ENCODE measurements around the gene CCL5. TPM values are rescaled to one million over a fixed set of nuclear protein-coding genes. Genes with fewer than 3 reads are reported as not detected.

The CCL5 gene
- total RNA-seq, 1 donor from 2014 or later, result not detected

- H3K27me3 ChIP-seq (ENCODE audit: control insufficient read depth, insufficient read depth, low read length), result no peaks in the 10 kb centered on the region
- H3K4me3 ChIP-seq (ENCODE audit: low read depth, low read length), result no peak overlapping the region
- DNase-seq (ENCODE audit: low read depth), result no peak
- H3K36me3 ChIP-seq (ENCODE audit: control insufficient read depth, insufficient read depth, low read length), result no peaks in the 10 kb centered on the region
- TF ChIP-seq, protein P1, sequence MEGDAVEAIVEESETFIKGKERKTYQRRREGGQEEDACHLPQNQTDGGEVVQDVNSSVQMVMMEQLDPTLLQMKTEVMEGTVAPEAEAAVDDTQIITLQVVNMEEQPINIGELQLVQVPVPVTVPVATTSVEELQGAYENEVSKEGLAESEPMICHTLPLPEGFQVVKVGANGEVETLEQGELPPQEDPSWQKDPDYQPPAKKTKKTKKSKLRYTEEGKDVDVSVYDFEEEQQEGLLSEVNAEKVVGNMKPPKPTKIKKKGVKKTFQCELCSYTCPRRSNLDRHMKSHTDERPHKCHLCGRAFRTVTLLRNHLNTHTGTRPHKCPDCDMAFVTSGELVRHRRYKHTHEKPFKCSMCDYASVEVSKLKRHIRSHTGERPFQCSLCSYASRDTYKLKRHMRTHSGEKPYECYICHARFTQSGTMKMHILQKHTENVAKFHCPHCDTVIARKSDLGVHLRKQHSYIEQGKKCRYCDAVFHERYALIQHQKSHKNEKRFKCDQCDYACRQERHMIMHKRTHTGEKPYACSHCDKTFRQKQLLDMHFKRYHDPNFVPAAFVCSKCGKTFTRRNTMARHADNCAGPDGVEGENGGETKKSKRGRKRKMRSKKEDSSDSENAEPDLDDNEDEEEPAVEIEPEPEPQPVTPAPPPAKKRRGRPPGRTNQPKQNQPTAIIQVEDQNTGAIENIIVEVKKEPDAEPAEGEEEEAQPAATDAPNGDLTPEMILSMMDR (IDR thresholded peaks at IDR 0.05; ENCODE audit: insufficient read depth, low read length, poor library complexity, severe bottlenecking), result no peak
These were observed 23.6 kb downstream of the CCL5 start for GRCh38 chr17:35856603-35857002.

DNA sequence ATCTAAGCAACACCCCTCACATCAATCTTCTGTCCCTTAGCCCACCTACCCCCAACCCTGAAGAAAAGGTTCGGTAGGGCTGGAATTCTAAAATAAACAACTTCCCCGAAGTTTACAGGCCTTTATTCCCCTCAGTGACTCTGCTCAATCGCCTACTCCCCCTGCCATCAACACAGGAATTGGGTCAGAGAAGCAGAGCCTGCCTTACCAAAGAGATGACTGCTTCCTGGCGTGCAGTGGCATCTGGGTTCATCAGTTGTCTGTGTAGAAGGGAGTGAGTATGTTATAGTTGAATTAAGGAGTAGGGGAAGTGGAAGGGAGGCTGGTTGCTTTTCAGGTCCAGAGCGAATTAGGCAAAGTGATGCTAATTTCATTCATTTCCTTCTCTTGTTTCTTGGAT, 24.2 kb downstream of the CCL5 start:
- no peak for DNase-seq (ENCODE audit: low read depth)
- TF ChIP-seq, protein P1 (IDR thresholded peaks at IDR 0.05; ENCODE audit: insufficient read depth, low read length, poor library complexity, severe bottlenecking), result no peak
- Histone ChIP-seq H3K27me3 (ENCODE audit: control insufficient read depth, insufficient read depth, low read length) (no peaks in the 10 kb centered on the region), H3K36me3 (ENCODE audit: control insufficient read depth, insufficient read depth, low read length) (no peaks in the 10 kb centered on the region), H3K4me3 (ENCODE audit: low read depth, low read length) (no peak overlapping the region)

DNA sequence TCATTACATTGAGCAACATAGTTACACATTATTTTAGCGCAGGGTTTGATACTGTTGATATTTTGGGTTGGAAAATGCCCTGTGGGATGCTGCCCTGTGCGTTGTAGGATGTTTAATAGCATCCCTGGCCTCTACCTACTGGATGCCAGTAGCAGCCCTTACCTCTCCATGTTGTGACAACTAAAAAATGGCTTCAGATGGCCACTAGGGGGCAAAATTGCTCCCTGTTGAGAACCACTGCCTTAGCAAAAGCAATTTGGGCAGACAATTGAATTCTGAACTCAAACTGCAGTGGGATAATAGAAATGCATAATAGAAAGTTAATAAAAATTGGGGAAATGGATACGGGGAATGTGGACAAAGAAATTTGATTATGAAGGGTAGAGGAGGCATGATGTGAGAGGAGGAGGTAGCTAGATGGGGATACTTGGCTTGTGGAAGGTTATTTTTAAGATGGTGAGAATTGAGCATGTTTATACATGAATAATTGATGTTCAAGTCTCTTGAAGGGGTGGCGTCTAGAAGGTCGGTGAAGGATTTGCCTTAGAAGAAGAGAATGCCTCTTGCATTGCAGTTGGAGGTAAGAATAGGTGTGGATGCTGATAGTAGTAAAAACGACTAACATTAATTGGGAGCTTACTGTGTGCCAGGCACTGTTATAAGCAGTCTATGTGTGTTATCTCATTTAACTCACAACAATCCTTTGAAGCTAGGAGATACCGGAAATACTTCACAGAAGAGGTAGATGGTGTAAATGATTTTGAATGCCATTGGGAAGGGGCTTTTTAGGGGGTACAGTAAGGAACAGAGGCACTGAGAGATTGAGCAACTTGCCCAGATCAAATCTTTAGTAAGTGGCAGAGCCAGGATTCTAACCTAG, 30.5 kb downstream of the CCL5 start:
- no peak overlapping the region for H3K4me3 ChIP-seq (ENCODE audit: low read depth, low read length)
- TF ChIP-seq, protein P1 (IDR thresholded peaks at IDR 0.05; ENCODE audit: insufficient read depth, low read length, poor library complexity, severe bottlenecking), result peak; percentile 85
- no peaks in the 10 kb centered on the region for H3K36me3 ChIP-seq (ENCODE audit: control insufficient read depth, insufficient read depth, low read length)
- no peaks in the 10 kb centered on the region for H3K27me3 ChIP-seq (ENCODE audit: control insufficient read depth, insufficient read depth, low read length)
- peak; percentile 39 for DNase-seq (ENCODE audit: low read depth)

DNA sequence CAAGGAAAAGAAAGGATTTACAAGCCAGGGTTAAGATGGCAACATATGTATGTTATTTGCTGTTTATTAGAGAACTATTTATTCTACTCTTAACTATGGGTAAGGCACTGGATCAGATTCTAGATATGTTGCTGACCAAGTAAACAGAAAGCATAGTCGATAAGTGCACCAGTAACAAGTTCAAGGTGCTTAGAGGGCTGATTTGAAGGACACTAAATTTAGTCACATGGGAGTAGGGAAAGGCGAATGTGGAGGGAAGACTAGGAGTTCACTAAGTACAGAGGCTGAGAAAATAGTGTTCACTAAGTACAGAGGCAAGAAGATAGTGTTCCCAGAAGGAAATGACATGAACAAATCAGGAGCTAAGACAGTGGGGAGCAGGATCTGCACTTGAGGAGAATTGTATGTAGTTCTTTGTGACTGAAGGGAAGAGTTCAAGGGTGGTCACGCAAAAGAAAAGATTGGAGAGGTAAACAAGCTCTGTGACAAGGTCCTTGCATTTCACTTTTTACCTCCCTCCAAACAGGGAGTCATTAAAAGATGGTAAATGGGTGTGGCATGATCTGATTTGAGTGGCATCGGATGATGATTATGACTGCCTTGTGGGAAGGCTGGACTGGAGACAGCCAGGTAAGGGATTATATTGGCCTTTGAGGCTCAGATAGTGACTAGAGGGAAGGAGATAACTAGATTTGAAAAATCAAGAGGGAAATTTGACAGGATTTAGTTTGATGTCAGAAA, 32.4 kb downstream of the CCL5 start:
- no peaks in the 10 kb centered on the region for H3K27me3 ChIP-seq (ENCODE audit: control insufficient read depth, insufficient read depth, low read length)
- no peak for DNase-seq (ENCODE audit: low read depth)
- TF ChIP-seq, protein P1 (IDR thresholded peaks at IDR 0.05; ENCODE audit: insufficient read depth, low read length, poor library complexity, severe bottlenecking), result no peak
- no peaks in the 10 kb centered on the region for H3K36me3 ChIP-seq (ENCODE audit: control insufficient read depth, insufficient read depth, low read length)
- no peak overlapping the region for H3K4me3 ChIP-seq (ENCODE audit: low read depth, low read length)

- DNase-seq (ENCODE audit: low read depth), result no peak
- no peaks in the 10 kb centered on the region for H3K36me3 ChIP-seq (ENCODE audit: control insufficient read depth, insufficient read depth, low read length)
- TF ChIP-seq, protein P1 (IDR thresholded peaks at IDR 0.05; ENCODE audit: insufficient read depth, low read length, poor library complexity, severe bottlenecking), result no peak
- no peak overlapping the region for H3K4me3 ChIP-seq (ENCODE audit: low read depth, low read length)
- no peaks in the 10 kb centered on the region for H3K27me3 ChIP-seq (ENCODE audit: control insufficient read depth, insufficient read depth, low read length)
These were observed 33.2 kb downstream of the CCL5 start for GRCh38 chr17:35847006-35847405.

Data from kidney epithelial cell (primary cell).